HG02610 (cell line): ENCODE results near the gene CD1E.
A peak's percentile ranks its signal among the peaks of the same experiment; 100 is the strongest.
"Not testable (repeated sequence)": the region's sequence is repeated elsewhere in the genome, so short reads cannot be mapped to it uniquely, and the experiment has no call there.

Source experiments
- ATAC-seq: cut with Tn5 transposase; IDR thresholded peaks from one replicate; pipeline ENCODE4 v1.9.1; 2021; ENCODE audit warnings: mild to moderate bottlenecking, moderate library complexity; ENCODE audit not compliant: unreplicated experiment

Gene CD1E

GRCh38 chr1:158357441-158357840 lies 3.7 kb downstream of the CD1E start:
- no peak for ATAC-seq

- ATAC-seq: no peak
Measured at GRCh38 chr1:158362482-158362881, 8.8 kb downstream of the CD1E start.

- ATAC-seq: peak; percentile 57
Measured at GRCh38 chr1:158362941-158363340, 9.2 kb downstream of the CD1E start.

GRCh38 chr1:158366783-158367182 lies 13.1 kb downstream of the CD1E start:
- no peak for ATAC-seq

- ATAC-seq: peak; percentile 99
Measured at GRCh38 chr1:158371188-158371953, 17.7 kb downstream of the CD1E start.

GRCh38 chr1:158374101-158374500 lies 20.4 kb downstream of the CD1E start:
- not testable (repeated sequence) for ATAC-seq

GRCh38 chr1:158374860-158375259 lies 21.2 kb downstream of the CD1E start:
- ATAC-seq: no peak

- ATAC-seq: no peak
Measured at GRCh38 chr1:158390331-158390730, 36.6 kb downstream of the CD1E start.

- no peak for ATAC-seq
Measured at GRCh38 chr1:158391099-158391498, 37.4 kb downstream of the CD1E start.

- no peak for ATAC-seq
Measured at GRCh38 chr1:158393476-158393875, 39.8 kb downstream of the CD1E start.

GRCh38 chr1:158396646-158397045 lies 43.0 kb downstream of the CD1E start:
- no peak for ATAC-seq

GRCh38 chr1:158398818-158399514 lies 45.3 kb downstream of the CD1E start, which contains the start of gene OR10T2:
Gene OR10T2 (minus strand): TSS chr1:158399466. CDS start chr1:158399466, 0 bp downstream.
- no peak for ATAC-seq

- no peak for ATAC-seq
Measured at GRCh38 chr1:158400871-158401270, 47.2 kb downstream of the CD1E start.

GRCh38 chr1:158407092-158407491 lies 53.4 kb downstream of the CD1E start:
- no peak for ATAC-seq
